WI38 (cell line): Measurements from ENCODE around the gene C13orf46.

Experiments
- H3K4me3 ChIP-seq: 2 replicates; pipeline ENCODE4 v1.5.1; 2011; ENCODE audit warnings: low read depth, mild to moderate bottlenecking, control low read depth, low read length
- TF ChIP-seq, protein P1 (sequence below): IDR thresholded peaks from 2 replicates; pipeline ENCODE4 v1.5.1; 2012; ENCODE audit warnings: low read depth, mild to moderate bottlenecking, control low read depth, low read length

C13orf46 gene

DNA sequence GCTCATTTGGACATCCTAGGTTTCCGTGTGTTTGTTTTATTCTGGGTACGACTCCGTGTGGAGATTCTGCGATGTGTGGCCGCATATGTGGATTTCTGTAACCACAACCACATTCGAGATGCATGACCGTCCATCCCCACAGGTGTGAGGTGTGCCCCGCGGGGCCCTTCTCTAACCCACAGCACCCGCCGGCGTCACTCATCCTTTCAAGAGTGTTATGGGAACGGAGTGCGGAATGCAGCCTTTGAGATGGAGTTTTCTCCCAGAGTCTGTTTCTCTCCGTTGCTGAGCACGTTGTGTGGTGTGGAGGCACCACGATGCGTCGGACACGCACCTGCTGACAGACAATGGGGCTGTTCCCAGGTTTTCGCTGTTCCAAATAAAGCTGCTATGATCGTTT, 40.0 kb downstream of the C13orf46 start:
- no peak overlapping the region for H3K4me3 ChIP-seq
- TF ChIP-seq, protein P1, sequence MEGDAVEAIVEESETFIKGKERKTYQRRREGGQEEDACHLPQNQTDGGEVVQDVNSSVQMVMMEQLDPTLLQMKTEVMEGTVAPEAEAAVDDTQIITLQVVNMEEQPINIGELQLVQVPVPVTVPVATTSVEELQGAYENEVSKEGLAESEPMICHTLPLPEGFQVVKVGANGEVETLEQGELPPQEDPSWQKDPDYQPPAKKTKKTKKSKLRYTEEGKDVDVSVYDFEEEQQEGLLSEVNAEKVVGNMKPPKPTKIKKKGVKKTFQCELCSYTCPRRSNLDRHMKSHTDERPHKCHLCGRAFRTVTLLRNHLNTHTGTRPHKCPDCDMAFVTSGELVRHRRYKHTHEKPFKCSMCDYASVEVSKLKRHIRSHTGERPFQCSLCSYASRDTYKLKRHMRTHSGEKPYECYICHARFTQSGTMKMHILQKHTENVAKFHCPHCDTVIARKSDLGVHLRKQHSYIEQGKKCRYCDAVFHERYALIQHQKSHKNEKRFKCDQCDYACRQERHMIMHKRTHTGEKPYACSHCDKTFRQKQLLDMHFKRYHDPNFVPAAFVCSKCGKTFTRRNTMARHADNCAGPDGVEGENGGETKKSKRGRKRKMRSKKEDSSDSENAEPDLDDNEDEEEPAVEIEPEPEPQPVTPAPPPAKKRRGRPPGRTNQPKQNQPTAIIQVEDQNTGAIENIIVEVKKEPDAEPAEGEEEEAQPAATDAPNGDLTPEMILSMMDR = no peak

DNA sequence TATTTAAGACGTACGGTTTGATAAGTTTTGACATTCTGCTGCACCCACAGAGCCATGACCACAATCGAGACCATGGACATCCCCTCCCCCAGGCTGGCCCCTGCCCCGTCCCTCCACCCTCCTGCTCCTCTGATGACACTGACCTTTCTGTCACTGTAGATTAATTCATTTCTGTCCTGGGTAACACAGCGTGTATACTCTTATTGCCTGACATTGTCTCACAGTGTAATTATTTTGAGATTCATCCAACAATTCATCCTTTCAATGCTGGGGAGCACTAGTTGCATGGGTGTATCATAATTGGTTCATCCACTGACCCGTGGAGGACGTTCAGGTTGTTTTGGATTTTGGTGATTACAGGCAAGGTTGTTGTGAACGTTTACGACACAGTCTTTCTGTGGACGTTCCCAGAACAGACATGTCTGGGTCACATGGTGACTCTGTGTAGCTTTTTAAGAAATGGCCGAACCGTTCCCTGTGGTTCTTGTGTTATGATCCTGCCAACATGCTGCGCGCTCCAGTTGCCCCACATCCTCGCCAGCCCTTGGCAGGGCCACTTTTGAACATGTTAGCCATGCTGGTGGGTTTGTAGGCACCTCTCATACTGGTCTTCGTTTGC, 41.9 kb downstream of the C13orf46 start:
- H3K4me3 ChIP-seq = no peak overlapping the region
- TF ChIP-seq, protein P1 = no peak

DNA sequence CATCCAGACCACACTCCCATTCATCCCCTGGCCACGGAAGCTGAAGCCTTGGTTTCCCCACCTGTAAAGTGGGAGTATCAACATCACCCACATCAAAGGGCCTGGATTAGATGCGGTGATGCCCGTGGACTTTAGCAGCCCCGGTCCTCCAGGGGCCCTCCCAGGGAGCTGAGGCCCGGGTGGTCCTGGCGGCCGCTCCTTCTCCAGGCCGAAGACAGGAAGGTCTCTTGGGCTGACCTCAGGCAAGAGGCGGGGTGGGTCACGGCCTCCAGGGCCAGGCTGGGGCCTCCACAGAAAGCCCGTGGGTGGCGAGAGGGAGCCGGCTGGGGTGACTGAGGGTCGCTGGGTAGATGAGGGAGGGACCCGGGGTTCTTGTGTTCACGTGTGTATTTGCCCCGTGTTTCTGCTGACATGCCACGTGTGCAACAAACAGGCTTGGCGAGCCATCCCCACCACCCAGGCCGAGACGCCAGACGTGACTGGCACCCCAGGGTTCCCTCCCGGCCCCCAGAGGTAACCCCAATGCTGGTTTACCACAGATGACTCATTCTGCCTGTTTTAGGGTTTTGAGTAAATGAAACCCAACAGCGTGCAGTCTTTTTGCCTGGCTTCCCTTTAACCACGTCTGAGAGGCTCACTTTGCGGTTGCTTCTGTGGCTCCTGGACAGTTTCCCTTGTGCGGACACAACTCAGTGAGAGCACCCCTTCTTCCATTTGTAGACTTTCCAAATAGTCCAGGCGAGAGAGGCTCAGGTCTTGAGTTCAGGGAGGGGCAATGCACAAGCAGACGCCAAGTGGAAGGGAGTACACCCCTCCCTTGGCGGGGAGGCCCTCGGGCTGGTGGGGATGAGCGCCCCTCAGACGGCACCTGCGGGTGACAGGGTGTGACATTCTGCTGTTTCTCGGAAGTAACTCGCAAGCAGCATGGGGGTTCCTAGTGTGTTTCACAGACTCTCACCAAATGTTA, 42.9 kb downstream of the C13orf46 start:
- H3K4me3 ChIP-seq = no peak overlapping the region
- TF ChIP-seq, protein P1 = no peak

DNA sequence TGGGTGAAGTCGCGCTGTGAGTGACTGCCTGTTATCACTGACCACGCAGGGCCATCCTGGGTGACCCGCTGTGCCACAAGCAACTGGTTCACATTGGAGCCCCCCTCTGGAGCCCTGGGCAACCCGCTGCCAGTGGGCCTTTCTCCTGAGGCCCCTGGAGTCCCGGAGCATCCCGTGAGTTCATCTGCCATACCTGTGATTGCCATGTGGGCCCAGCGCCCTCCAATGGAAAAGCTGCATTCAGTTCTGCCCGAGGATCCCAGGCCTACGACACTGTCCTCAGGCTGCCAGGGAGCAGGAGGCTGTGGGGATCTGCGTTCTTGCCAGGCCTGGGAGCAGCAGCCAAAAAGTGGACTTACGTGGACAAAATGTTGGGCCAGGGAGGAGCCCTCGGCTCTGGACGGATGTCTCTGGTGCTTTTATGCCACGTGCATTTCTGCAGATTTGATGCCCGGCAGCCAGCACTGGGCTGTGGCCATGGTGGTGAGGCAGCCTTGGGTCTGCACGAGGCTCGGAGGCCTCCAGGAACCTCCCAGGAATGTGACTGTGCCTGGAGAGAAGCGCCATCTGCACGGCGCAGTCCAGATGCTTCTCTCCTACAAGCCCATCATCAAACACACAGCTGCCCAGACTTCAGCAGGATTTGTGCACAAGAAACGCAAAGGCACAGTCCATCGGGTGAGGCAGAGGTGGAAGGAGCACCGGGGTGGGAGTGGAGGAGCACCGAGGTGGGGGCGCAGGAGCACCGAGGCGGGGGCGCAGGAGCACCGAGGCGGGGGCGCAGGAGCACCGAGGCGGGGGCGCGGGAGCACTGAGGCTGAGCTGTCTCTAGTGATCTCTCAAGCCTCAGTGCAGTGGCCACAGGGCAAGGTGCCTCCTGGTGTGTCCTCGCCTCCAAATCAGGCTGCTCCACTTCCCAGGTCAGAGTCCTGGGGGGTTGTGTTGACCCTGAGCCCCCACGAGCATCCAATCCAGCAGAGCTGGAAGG, 44.0 kb downstream of the C13orf46 start:
- TF ChIP-seq, protein P1 = no peak
- no peak overlapping the region for H3K4me3 ChIP-seq

DNA sequence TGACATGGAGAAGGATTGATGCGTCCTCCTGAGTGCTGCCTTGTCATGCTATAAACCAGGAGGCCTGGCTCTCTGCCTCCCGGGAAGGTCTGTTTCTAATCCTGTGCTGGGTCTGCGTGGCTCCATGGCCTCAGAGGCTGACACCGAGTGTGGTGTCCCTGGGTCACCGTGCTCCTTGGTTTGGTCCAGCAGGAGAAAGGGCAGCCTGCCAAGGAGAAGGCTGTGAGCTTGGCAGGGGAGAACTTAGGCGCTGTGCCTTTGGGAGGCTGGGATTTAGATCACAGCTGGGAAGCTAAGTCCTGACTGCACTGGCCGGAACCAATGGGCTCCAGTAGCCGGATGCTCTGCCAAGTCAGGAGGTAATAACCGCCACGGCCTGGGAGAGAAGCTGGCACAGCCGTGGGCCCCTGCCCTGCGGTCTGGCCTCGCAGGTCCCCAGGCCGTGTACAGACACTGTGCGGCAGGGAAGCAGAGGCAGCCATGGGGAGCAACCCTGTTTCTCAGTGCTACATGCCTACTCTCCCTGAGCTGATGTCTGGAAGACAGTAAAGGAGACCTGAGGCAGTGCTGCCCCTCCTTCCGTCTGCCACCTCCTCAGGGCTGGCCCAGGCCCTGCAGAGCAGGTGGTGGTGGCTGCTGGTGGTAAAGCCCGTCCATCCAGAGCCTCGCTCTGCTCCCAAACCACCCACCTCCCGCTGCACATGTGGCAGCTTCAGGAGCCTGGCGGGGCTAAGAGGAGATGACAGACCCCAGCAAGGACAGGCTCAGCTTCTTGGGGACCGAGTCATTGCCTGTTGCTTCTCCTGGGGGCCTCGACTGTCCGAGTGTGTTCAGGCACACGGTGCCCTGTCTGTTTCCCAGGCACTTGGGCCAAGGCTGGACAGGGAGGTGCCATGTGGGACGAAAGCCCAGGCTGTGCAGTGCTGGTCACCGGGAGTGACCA, 44.9 kb downstream of the C13orf46 start:
- no peak overlapping the region for H3K4me3 ChIP-seq
- TF ChIP-seq, protein P1 = no peak
